ENCODE measurements around the gene ZMIZ1. TPM values are rescaled to one million over a fixed set of nuclear protein-coding genes. Genes with fewer than 3 reads are reported as not detected.

ZMIZ1 gene
- polyA plus RNA-seq, 3 donors: 3.3 to 64.6 (median 8.9) TPM

GRCh38 chr10:79127151-79127961, 58.6 kb downstream of the ZMIZ1 start:
- Histone ChIP-seq H3K9ac (ENCODE audit: insufficient read depth, low read length, poor library complexity, severe bottlenecking) (no peak overlapping the region), H2AFZ (ENCODE audit: insufficient read depth, low read depth, low read length, poor library complexity, severe bottlenecking) (no peak overlapping the region), H3K36me3 (replicated peaks in 1 of 2; ENCODE audit: control insufficient read depth in 1 of 2, insufficient read depth in 2 of 2, low read length in 2 of 2) (peaks cover 31 to 68% of the 10 kb centered on the region in 2 donors), H3K27ac (ENCODE audit: low read depth in 1 of 2, low read length in 2 of 2) (peak overlapping the region; percentile 40 to 59), H3K4me2 (replicated peaks; ENCODE audit: extremely low read depth, low read length, poor library complexity, severe bottlenecking) (peak overlapping the region; percentile 36), H3K4me3 (replicated peaks in 1 of 3; ENCODE audit: low read depth in 2 of 3, low read length in 3 of 3) (no peak overlapping the region), H3K27me3 (ENCODE audit: control insufficient read depth in 2 of 2, insufficient read depth in 2 of 2, low read length in 2 of 2) (no peaks in the 10 kb centered on the region), H4K20me1 (ENCODE audit: insufficient read depth, low read length) (peaks cover 100% of the 10 kb centered on the region), H3K4me1 (ENCODE audit: control insufficient read depth in 1 of 2, insufficient read depth in 2 of 2, low read length in 2 of 2) (peaks cover 50 to 58% of the 10 kb centered on the region in 2 donors), H3K9me3 (replicated peaks in 1 of 2; ENCODE audit: control insufficient read depth in 1 of 2, insufficient read depth in 1 of 2, low read length in 2 of 2) (no peaks in the 10 kb centered on the region), H3K79me2 (ENCODE audit: insufficient read depth, low read length) (peaks cover 38% of the 10 kb centered on the region)
- peak overlapping the region in 6 of 7 donors; percentile 67 to 85 (median 78) for H3K27ac Mint-ChIP-seq
- no peaks in the 10 kb centered on the region for H3K9me3 Mint-ChIP-seq
- DNase-seq: peak; percentile 63 to 88 (median 77)
- intact Hi-C loops (cut with micrococcal nuclease): loop anchor here in 1 of 2 donors (10.0 kb wide), 1 partner anchor 67 kb away; no protein-coding TSS in a partner anchor
- H3K4me1 Mint-ChIP-seq: peaks cover 67% of the 10 kb centered on the region
- H3K4me3 Mint-ChIP-seq: peak overlapping the region in 1 of 2 donors; percentile 55
- TF ChIP-seq CTCF (IDR thresholded peaks at IDR 0.05): no peak
- peaks cover 53 to 72% of the 10 kb centered on the region in 2 donors for H3K36me3 Mint-ChIP-seq
- peaks cover 0 to 3% (median 2%) of the 10 kb centered on the region in 3 donors for H3K27me3 Mint-ChIP-seq (ENCODE audit: low read depth in 3 of 3)
- 10% methylated on average over 12 of the region's 16 CpGs for WGBS (ENCODE audit: insufficient coverage)

- peaks cover 0 to 3% (median 0%) of the 10 kb centered on the region in 7 donors for H3K9me3 Mint-ChIP-seq
- intact Hi-C loops (cut with micrococcal nuclease): loop anchor here in 1 of 2 donors (10.0 kb wide), 1 partner anchor 66 kb away; no protein-coding TSS in a partner anchor
- DNase-seq: no peak
- Histone ChIP-seq H3K27ac (ENCODE audit: low read depth in 1 of 2, low read length in 2 of 2) (peak overlapping the region in 1 of 2 donors; percentile 59), H3K4me3 (replicated peaks in 1 of 3; ENCODE audit: low read depth in 2 of 3, low read length in 3 of 3) (no peak overlapping the region), H3K9ac (ENCODE audit: insufficient read depth, low read length, poor library complexity, severe bottlenecking) (no peak overlapping the region), H3K36me3 (replicated peaks in 1 of 2; ENCODE audit: control insufficient read depth in 1 of 2, insufficient read depth in 2 of 2, low read length in 2 of 2) (peaks cover 24 to 57% of the 10 kb centered on the region in 2 donors), H3K27me3 (ENCODE audit: control insufficient read depth in 2 of 2, insufficient read depth in 2 of 2, low read length in 2 of 2) (no peaks in the 10 kb centered on the region), H3K79me2 (ENCODE audit: insufficient read depth, low read length) (peaks cover 47% of the 10 kb centered on the region), H3K4me1 (ENCODE audit: control insufficient read depth in 1 of 2, insufficient read depth in 2 of 2, low read length in 2 of 2) (peaks cover 60 to 68% of the 10 kb centered on the region in 2 donors), H2AFZ (ENCODE audit: insufficient read depth, low read depth, low read length, poor library complexity, severe bottlenecking) (no peak overlapping the region), H4K20me1 (ENCODE audit: insufficient read depth, low read length) (peaks cover 100% of the 10 kb centered on the region), H3K4me2 (replicated peaks; ENCODE audit: extremely low read depth, low read length, poor library complexity, severe bottlenecking) (no peak overlapping the region), H3K9me3 (replicated peaks in 1 of 2; ENCODE audit: control insufficient read depth in 1 of 2, insufficient read depth in 1 of 2, low read length in 2 of 2) (no peaks in the 10 kb centered on the region)
- peaks cover 74% of the 10 kb centered on the region for H3K4me1 Mint-ChIP-seq
- peaks cover 50 to 61% of the 10 kb centered on the region in 2 donors for H3K36me3 Mint-ChIP-seq
- H3K4me3 Mint-ChIP-seq: no peak overlapping the region
- WGBS (ENCODE audit: insufficient coverage): 89% methylated on average over 5 of the region's 8 CpGs
- H3K27me3 Mint-ChIP-seq (ENCODE audit: low read depth in 3 of 3): peaks cover 0 to 2% (median 0%) of the 10 kb centered on the region in 3 donors
- no peak for TF ChIP-seq CTCF (IDR thresholded peaks at IDR 0.05)
- peak overlapping the region in 1 of 7 donors; percentile 22 for H3K27ac Mint-ChIP-seq
Observed at GRCh38 chr10:79128241-79128922, 59.6 kb downstream of the ZMIZ1 start.
